ENCODE data around the gene MAGI1. TPM values are rescaled to one million over a fixed set of nuclear protein-coding genes. Genes with fewer than 3 reads are reported as not detected.

Gene MAGI1
- total RNA-seq, 1 experiment from 2014 or later: 58.2 TPM

DNA sequence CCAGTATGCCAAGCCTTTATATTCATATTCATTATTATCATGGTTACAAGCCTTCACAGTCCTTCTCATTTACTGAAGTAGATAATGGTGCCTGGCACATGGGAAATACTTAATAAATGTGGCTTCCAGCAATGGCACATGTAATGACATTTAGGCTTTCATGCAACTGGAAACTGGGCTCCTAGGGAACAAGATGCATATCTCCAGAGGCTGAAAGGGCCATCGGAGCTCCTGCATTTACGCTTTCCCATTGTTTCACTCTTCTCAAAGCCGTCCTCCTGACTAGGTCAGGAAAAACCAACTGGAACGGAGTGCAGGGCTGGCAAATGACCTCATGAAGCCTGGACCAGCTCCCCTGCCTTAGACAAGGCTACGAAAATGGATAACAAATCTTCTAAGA, 474.9 kb downstream of the MAGI1 start:
- H3K27me3 Mint-ChIP-seq (ENCODE audit: low read depth): no peaks in the 10 kb centered on the region
- no peak overlapping the region for H3K4me3 Mint-ChIP-seq
- 0 out of 2 replicates have a peak, but pooled peaks have one; percentile 43 for ATAC-seq
- ChIA-PET CTCF (interaction anchor here (0.7 to 2.6 kb wide), 2 partner anchors 85 to 124 kb away, joined by 3 to 5 read pairs; no protein-coding TSS in a partner anchor), POLR2A (no interaction called here)
- H3K4me1 Mint-ChIP-seq: peaks cover 38% of the 10 kb centered on the region
- no peak for TF ChIP-seq TP53 (CRISPR knock-in tag; IDR thresholded peaks at IDR 0.05)
- no peak for TF ChIP-seq RORB (CRISPR knock-in tag; IDR thresholded peaks at IDR 0.05)
- no peak for TF ChIP-seq GTF2I (CRISPR knock-in tag; conservative IDR thresholded peaks at IDR 0.05)
- no peak for TF ChIP-seq ZNF232 (CRISPR knock-in tag; IDR thresholded peaks at IDR 0.05)
- no peak for TF ChIP-seq JUN (CRISPR knock-in tag; IDR thresholded peaks at IDR 0.05)
- no peak for TF ChIP-seq FOXP1 (CRISPR knock-in tag; IDR thresholded peaks at IDR 0.05; ENCODE audit: borderline replicate concordance)
- TF ChIP-seq ATF1 (CRISPR knock-in tag; IDR thresholded peaks at IDR 0.05): no peak
- no peaks in the 10 kb centered on the region for H3K36me3 Mint-ChIP-seq
- DNase-seq (ENCODE audit: low spot score): no peak
- H3K27ac Mint-ChIP-seq: no peak overlapping the region
- no peaks in the 10 kb centered on the region for H3K9me3 Mint-ChIP-seq

DNA sequence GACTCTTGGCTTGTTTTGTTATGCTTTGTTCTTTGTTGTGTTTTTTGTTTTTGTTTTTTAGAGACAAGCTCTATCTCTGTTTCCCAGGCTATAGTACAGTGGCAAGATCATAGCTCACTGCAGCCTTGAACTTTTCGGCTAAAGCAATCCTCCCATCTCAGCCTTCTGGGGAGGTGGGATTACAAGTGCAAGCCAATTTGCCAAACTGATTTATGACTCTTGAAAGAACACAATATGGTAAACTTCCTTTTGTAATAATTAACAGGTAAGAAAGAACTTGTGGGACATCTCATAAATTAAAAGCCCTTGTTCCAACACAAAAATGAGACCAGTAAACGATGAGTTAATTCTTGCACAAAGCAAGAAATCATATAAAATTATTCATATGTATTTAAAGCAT, 476.3 kb downstream of the MAGI1 start:
- POLR2A ChIA-PET: no interaction called here
- Mint-ChIP-seq H3K36me3 (no peaks in the 10 kb centered on the region), H3K4me3 (no peak overlapping the region), H3K4me1 (peaks cover 51% of the 10 kb centered on the region), H3K27ac (0 out of 2 replicates have a peak overlapping the region, but pooled peaks have one; percentile 8), H3K27me3 (ENCODE audit: low read depth) (no peaks in the 10 kb centered on the region), H3K9me3 (no peaks in the 10 kb centered on the region)
- no peak for ATAC-seq
- TF ChIP-seq, protein P1, sequence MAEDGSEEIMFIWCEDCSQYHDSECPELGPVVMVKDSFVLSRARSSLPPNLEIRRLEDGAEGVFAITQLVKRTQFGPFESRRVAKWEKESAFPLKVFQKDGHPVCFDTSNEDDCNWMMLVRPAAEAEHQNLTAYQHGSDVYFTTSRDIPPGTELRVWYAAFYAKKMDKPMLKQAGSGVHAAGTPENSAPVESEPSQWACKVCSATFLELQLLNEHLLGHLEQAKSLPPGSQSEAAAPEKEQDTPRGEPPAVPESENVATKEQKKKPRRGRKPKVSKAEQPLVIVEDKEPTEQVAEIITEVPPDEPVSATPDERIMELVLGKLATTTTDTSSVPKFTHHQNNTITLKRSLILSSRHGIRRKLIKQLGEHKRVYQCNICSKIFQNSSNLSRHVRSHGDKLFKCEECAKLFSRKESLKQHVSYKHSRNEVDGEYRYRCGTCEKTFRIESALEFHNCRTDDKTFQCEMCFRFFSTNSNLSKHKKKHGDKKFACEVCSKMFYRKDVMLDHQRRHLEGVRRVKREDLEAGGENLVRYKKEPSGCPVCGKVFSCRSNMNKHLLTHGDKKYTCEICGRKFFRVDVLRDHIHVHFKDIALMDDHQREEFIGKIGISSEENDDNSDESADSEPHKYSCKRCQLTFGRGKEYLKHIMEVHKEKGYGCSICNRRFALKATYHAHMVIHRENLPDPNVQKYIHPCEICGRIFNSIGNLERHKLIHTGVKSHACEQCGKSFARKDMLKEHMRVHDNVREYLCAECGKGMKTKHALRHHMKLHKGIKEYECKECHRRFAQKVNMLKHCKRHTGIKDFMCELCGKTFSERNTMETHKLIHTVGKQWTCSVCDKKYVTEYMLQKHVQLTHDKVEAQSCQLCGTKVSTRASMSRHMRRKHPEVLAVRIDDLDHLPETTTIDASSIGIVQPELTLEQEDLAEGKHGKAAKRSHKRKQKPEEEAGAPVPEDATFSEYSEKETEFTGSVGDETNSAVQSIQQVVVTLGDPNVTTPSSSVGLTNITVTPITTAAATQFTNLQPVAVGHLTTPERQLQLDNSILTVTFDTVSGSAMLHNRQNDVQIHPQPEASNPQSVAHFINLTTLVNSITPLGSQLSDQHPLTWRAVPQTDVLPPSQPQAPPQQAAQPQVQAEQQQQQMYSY (CRISPR knock-in tag; IDR thresholded peaks at IDR 0.05): no peak
- no peak for TF ChIP-seq ESRRA (CRISPR knock-in tag; IDR thresholded peaks at IDR 0.05; ENCODE audit: borderline replicate concordance)
- TF ChIP-seq, protein P2, sequence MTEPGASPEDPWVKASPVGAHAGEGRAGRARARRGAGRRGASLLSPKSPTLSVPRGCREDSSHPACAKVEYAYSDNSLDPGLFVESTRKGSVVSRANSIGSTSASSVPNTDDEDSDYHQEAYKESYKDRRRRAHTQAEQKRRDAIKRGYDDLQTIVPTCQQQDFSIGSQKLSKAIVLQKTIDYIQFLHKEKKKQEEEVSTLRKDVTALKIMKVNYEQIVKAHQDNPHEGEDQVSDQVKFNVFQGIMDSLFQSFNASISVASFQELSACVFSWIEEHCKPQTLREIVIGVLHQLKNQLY (CRISPR knock-in tag; IDR thresholded peaks at IDR 0.05): no peak
- no peak for TF ChIP-seq CREM (CRISPR knock-in tag; IDR thresholded peaks at IDR 0.05)
- TF ChIP-seq SMAD3 (CRISPR knock-in tag; IDR thresholded peaks at IDR 0.05; ENCODE audit: borderline replicate concordance): no peak
- TF ChIP-seq NFATC4 (CRISPR knock-in tag; IDR thresholded peaks at IDR 0.05): no peak
- no peak for DNase-seq (ENCODE audit: low spot score)
- CTCF ChIA-PET: interaction anchor here (1.4 to 2.6 kb wide), 3 partner anchors 13 to 123 kb away, joined by 3 to 5 read pairs (median 3); no protein-coding TSS in a partner anchor

DNA sequence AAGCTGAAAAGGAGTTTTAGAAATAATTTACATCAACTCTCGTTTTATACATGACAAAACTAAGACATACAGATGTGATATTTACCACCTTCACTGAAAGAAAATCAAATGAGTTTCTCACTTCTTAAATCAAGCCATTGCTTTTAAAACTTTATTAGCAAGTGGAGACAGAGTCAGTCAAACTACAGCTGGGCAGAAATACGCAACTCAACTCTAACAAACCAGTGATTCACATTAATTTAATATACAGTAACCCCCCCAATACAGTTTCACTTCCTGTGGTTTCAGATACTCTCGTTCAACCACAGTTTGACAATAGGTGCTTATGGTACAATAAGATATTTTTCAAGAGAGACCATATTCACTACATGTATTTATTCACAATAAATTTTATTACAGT, 477.1 kb downstream of the MAGI1 start:
- Mint-ChIP-seq H3K27me3 (ENCODE audit: low read depth) (no peaks in the 10 kb centered on the region), H3K36me3 (no peaks in the 10 kb centered on the region), H3K4me1 (peaks cover 56% of the 10 kb centered on the region), H3K4me3 (no peak overlapping the region), H3K9me3 (no peaks in the 10 kb centered on the region), H3K27ac (0 out of 2 replicates have a peak overlapping the region, but pooled peaks have one; percentile 44)
- ChIA-PET POLR2A (no interaction called here), CTCF (interaction anchor here (0.9 to 4.1 kb wide), 4 partner anchors 8 to 122 kb away, joined by 3 to 20 read pairs (median 4); no protein-coding TSS in a partner anchor)
- ATAC-seq: no peak
- no peak for DNase-seq (ENCODE audit: low spot score)
- TF ChIP-seq ZNF396 (CRISPR knock-in tag; IDR thresholded peaks at IDR 0.05; ENCODE audit: borderline replicate concordance) (no peak), ZNF121 (CRISPR knock-in tag; IDR thresholded peaks at IDR 0.05) (no peak), NR2C2 (CRISPR knock-in tag; IDR thresholded peaks at IDR 0.05) (no peak), FOXP1 (CRISPR knock-in tag; IDR thresholded peaks at IDR 0.05; ENCODE audit: borderline replicate concordance) (no peak), GRHL2 (CRISPR knock-in tag; IDR thresholded peaks at IDR 0.05; ENCODE audit: insufficient replicate concordance, severe bottlenecking) (no peak), ATF1 (CRISPR knock-in tag; IDR thresholded peaks at IDR 0.05) (no peak), CREB1 (CRISPR knock-in tag; IDR thresholded peaks at IDR 0.05) (no peak)
- TF ChIP-seq, protein P3, sequence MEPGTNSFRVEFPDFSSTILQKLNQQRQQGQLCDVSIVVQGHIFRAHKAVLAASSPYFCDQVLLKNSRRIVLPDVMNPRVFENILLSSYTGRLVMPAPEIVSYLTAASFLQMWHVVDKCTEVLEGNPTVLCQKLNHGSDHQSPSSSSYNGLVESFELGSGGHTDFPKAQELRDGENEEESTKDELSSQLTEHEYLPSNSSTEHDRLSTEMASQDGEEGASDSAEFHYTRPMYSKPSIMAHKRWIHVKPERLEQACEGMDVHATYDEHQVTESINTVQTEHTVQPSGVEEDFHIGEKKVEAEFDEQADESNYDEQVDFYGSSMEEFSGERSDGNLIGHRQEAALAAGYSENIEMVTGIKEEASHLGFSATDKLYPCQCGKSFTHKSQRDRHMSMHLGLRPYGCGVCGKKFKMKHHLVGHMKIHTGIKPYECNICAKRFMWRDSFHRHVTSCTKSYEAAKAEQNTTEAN (CRISPR knock-in tag; IDR thresholded peaks at IDR 0.05): no peak
- TF ChIP-seq, protein P4, sequence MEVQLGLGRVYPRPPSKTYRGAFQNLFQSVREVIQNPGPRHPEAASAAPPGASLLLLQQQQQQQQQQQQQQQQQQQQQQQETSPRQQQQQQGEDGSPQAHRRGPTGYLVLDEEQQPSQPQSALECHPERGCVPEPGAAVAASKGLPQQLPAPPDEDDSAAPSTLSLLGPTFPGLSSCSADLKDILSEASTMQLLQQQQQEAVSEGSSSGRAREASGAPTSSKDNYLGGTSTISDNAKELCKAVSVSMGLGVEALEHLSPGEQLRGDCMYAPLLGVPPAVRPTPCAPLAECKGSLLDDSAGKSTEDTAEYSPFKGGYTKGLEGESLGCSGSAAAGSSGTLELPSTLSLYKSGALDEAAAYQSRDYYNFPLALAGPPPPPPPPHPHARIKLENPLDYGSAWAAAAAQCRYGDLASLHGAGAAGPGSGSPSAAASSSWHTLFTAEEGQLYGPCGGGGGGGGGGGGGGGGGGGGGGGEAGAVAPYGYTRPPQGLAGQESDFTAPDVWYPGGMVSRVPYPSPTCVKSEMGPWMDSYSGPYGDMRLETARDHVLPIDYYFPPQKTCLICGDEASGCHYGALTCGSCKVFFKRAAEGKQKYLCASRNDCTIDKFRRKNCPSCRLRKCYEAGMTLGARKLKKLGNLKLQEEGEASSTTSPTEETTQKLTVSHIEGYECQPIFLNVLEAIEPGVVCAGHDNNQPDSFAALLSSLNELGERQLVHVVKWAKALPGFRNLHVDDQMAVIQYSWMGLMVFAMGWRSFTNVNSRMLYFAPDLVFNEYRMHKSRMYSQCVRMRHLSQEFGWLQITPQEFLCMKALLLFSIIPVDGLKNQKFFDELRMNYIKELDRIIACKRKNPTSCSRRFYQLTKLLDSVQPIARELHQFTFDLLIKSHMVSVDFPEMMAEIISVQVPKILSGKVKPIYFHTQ (CRISPR knock-in tag; IDR thresholded peaks at IDR 0.05): no peak

All from WTC11 (cell line).